IMR-90 (cell line): Measurements from ENCODE around the gene APOB. TPM values are rescaled to one million over a fixed set of nuclear protein-coding genes. Genes with fewer than 3 reads are reported as not detected.

ENCODE experiments used
- ATAC-seq: fragments of 200-7000 bp; cut with Tn5 transposase; 2 replicates; pipeline ENCODE4 v1.9.1; 2020; ENCODE audit warnings: low read depth, mild to moderate bottlenecking, moderate library complexity
- BruUV-seq: library from RNA; stranded (reverse); fragments of 400-500 nt; replicated peaks from 2 replicates; lab custom pipeline; 2021; lab: Mats Ljungman, UMichigan
- CTCF ChIA-PET: fragments of 300-600 bp; formaldehyde crosslinking; extraction: SDS; loops from one replicate; lab custom pipeline; 2021; ENCODE audit warnings: antibody characterized with exemption; lab: Yijun Ruan, JAX
- POLR2A ChIA-PET: fragments of 300-600 bp; sonication (Branson Sonifier 250); formaldehyde crosslinking; loops from one replicate; lab custom pipeline; 2022; ENCODE audit warnings: antibody characterized with exemption; ENCODE audit not compliant: unreplicated experiment; lab: Charles Lee
- DNase-seq: peaks from one replicate; pipeline ENCODE4 v3.0.0; 2013
- H2AFZ ChIP-seq: replicated peaks from 2 replicates; pipeline ENCODE3; 2013; ENCODE audit warnings: low read length, mild to moderate bottlenecking; ENCODE audit not compliant: poor library complexity
- H2AK5ac ChIP-seq: 2 replicates; pipeline ENCODE4 v1.6.1; 2013; ENCODE audit warnings: low read depth, low read length, inconsistent platforms
- H2AK9ac ChIP-seq: replicated peaks from 2 replicates; pipeline ENCODE3; 2013; ENCODE audit warnings: mild to moderate bottlenecking, low read depth, low read length, moderate library complexity; ENCODE audit not compliant: poor library complexity
- H2BK120ac ChIP-seq: 2 replicates; pipeline ENCODE4 v1.6.1; 2013; ENCODE audit warnings: low read depth, low read length, inconsistent platforms
- H2BK15ac ChIP-seq: 3 replicates; pipeline ENCODE4 v1.6.1; 2013; ENCODE audit warnings: low read depth, low read length, inconsistent platforms
- H2BK20ac ChIP-seq: 2 replicates; pipeline ENCODE4 v1.6.1; 2013; ENCODE audit warnings: low read depth, mild to moderate bottlenecking, inconsistent platforms, low read length, moderate library complexity
- H2BK5ac ChIP-seq: 2 replicates; pipeline ENCODE4 v1.6.1; 2013; ENCODE audit warnings: mild to moderate bottlenecking, low read depth, low read length, inconsistent platforms; ENCODE audit not compliant: poor library complexity, severe bottlenecking
- H3K14ac ChIP-seq: replicated peaks from 2 replicates; pipeline ENCODE4 v1.6.1; 2013; ENCODE audit warnings: low read depth, low read length, inconsistent platforms
- H3K18ac ChIP-seq: 2 replicates; pipeline ENCODE4 v1.6.1; 2013; ENCODE audit warnings: low read depth, low read length, control low read depth
- H3K23ac ChIP-seq: 2 replicates; pipeline ENCODE4 v1.6.1; 2013; ENCODE audit warnings: low read depth, low read length, inconsistent platforms
- H3K27ac ChIP-seq: 2 replicates; pipeline ENCODE4 v1.5.1; 2013; ENCODE audit warnings: mild to moderate bottlenecking, control low read depth, low read length; ENCODE audit not compliant: insufficient read depth
- H3K27me3 ChIP-seq: 2 replicates; pipeline ENCODE4 v1.6.1; 2013; ENCODE audit warnings: low read length; ENCODE audit not compliant: control insufficient read depth, insufficient read depth
- H3K36me3 ChIP-seq: 2 replicates; pipeline ENCODE4 v1.6.1; 2013; ENCODE audit warnings: low read length, mixed read lengths; ENCODE audit not compliant: control insufficient read depth, insufficient read depth
- H3K4ac ChIP-seq: 2 replicates; pipeline ENCODE4 v1.6.1; 2013; ENCODE audit warnings: low read depth, low read length, inconsistent platforms
- H3K4me1 ChIP-seq: 2 replicates; pipeline ENCODE4 v1.6.1; 2013; ENCODE audit warnings: low read length, mixed read lengths; ENCODE audit not compliant: control insufficient read depth, insufficient read depth
- H3K4me2 ChIP-seq: 2 replicates; pipeline ENCODE4 v1.6.1; 2013; ENCODE audit warnings: low read depth, mild to moderate bottlenecking, control low read depth, low read length, moderate library complexity
- H3K4me3 ChIP-seq: 2 replicates; pipeline ENCODE4 v1.5.1; 2013; ENCODE audit warnings: low read depth, mild to moderate bottlenecking, control low read depth, low read length, moderate library complexity; ENCODE audit not compliant: insufficient read depth
- H3K56ac ChIP-seq: 2 replicates; pipeline ENCODE4 v1.6.1; 2013; ENCODE audit warnings: low read length, inconsistent platforms; ENCODE audit not compliant: insufficient read depth; ENCODE audit errors: extremely low read depth
- H3K79me1 ChIP-seq, 2 experiments: 2 replicates each; pipeline ENCODE4 v1.6.1; 2013; ENCODE audit warnings: low read length in 2 of 2, inconsistent platforms in 1 of 2, low read depth in 1 of 2
- H3K9ac ChIP-seq: 2 replicates; pipeline ENCODE4 v1.6.1; 2013; ENCODE audit warnings: low read depth, low read length, control low read depth
- H3K9me1 ChIP-seq: 2 replicates; pipeline ENCODE4 v1.6.1; 2013; ENCODE audit warnings: low read length, inconsistent platforms; ENCODE audit not compliant: insufficient read depth
- H3K9me3 ChIP-seq: 2 replicates; pipeline ENCODE4 v1.6.1; 2013; ENCODE audit warnings: low read length; ENCODE audit not compliant: control insufficient read depth, insufficient read depth
- H4K20me1 ChIP-seq: 2 replicates; pipeline ENCODE4 v1.6.1; 2013; ENCODE audit warnings: low read length, inconsistent platforms; ENCODE audit not compliant: insufficient read depth
- H4K5ac ChIP-seq: 2 replicates; pipeline ENCODE4 v1.6.1; 2013; ENCODE audit warnings: mild to moderate bottlenecking, low read depth, low read length, control low read depth
- H4K8ac ChIP-seq, 2 experiments: 2 replicates each; pipeline ENCODE4 v1.6.1; 2013; ENCODE audit warnings: low read depth in 2 of 2, low read length in 2 of 2, control low read depth in 1 of 2, inconsistent platforms in 1 of 2
- H4K91ac ChIP-seq: 2 replicates; pipeline ENCODE4 v1.6.1; 2013; ENCODE audit warnings: low read depth, low read length, inconsistent platforms; ENCODE audit not compliant: insufficient read depth
- CEBPB ChIP-seq: IDR thresholded peaks from 2 replicates; pipeline ENCODE4 v1.6.1; 2012; ENCODE audit warnings: low read depth, low read length, improper control_type of control experiment
- CHD1 ChIP-seq: IDR thresholded peaks from 2 replicates; pipeline ENCODE4 v1.6.1; 2012; ENCODE audit warnings: low read depth, low read length, improper control_type of control experiment
- CTCF ChIP-seq: conservative IDR thresholded peaks from 2 replicates; pipeline ENCODE4 v1.5.1; 2012; ENCODE audit warnings: mild to moderate bottlenecking, low read depth, low read length, improper control_type of control experiment
- MAFK ChIP-seq: IDR thresholded peaks from 2 replicates; pipeline ENCODE4 v1.6.1; 2012; ENCODE audit warnings: low read depth, low read length, improper control_type of control experiment
- MAZ ChIP-seq: IDR thresholded peaks from 2 replicates; pipeline ENCODE4 v1.6.1; 2012; ENCODE audit warnings: low read depth, mild to moderate bottlenecking, low read length, improper control_type of control experiment, moderate library complexity, borderline replicate concordance
- RCOR1 ChIP-seq: IDR thresholded peaks from 2 replicates; pipeline ENCODE4 v1.6.1; 2012; ENCODE audit warnings: mild to moderate bottlenecking, low read length, improper control_type of control experiment; ENCODE audit not compliant: insufficient replicate concordance
- SMC3 ChIP-seq: fragments of 150-350 bp; IDR thresholded peaks from 2 replicates; pipeline ENCODE4 v1.6.1; 2016; ENCODE audit warnings: low read depth, mild to moderate bottlenecking, antibody characterized with exemption, low read length, moderate library complexity
- WGBS, 2 experiments: methylation state at CpG; one replicate each; pipeline versions ENCODE4 v1.1.5 to v1.1.7; 2013; ENCODE audit warnings: missing lambda C conversion rate in 2 of 2; ENCODE audit not compliant: insufficient read length in 1 of 2; ENCODE audit errors: extremely low coverage in 2 of 2; 5-methylcytosine and 5-hydroxymethylcytosine counted together
- dilution Hi-C: fragments of 300-500 bp; cut with HindIII; formaldehyde crosslinking; loops from one replicate; pipeline ENCODE4 v1.14.3; 2018; ENCODE audit warnings: low sequenced_read_pairs; ENCODE audit not compliant: unreplicated experiment
- in situ Hi-C: fragments of 300-500 bp; cut with MboI; formaldehyde crosslinking; loops from 3 replicates; pipeline ENCODE4 v1.14.3; 2019; ENCODE audit warnings: low sequenced_read_pairs, inconsistent platforms, mixed read lengths
- intact Hi-C: fragments of 100-400 bp; cut with micrococcal nuclease; formaldehyde crosslinking; loops from 2 replicates; pipeline ENCODE4 v1.10.0; 2022
- polyA plus RNA-seq, 3 experiments: library from polyadenylated mRNA; depleted of rRNA; stranded (reverse); fragments of >200 nt; gene quantifications; 2 replicates each; pipeline ENCODE4 v1.2.3, GENCODE V29; 2012; ENCODE audit warnings: low replicate concordance in 1 of 3
- total RNA-seq: library from RNA; depleted of rRNA; stranded (reverse); fragments of >200 nt; gene quantifications from 2 replicates; pipeline ENCODE4 v1.2.3, GENCODE V29; 2012

APOB gene
- total and polyA plus RNA-seq, 2 of the 4 experiments (the other 2 are of a cell fraction): under 0.01 TPM; not detected in 1

DNA sequence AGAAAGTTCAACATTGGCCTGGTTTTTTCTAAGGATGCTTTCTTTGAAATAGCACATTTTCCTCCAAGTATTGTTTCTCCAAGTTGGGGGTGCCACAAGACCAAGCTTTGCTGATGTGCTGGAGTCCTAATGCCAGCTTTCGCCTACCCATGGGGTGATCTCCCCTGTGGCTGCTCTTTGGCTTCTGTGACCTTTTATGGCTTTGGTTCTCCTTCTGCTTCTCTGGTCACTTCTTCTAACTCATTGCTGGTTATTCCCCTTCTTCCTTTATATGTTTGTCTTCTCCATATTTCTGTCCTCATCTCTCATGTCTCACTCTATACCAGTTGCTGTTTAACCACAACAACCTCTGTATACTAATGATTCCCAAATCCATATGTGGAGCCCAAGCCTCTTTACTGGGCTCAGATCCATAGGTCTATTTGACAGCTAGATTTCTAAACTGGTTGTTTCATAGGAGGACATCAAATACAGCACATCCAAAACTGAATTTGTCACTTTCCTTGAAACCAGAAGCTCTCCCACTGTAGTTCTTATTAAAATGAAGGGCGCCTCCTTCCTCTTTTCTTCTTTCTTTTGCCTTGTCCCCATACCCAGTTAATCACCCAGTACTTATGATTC lies 23.1 kb downstream of the APOB start:
- no CpG with 5 or more reads among the region's 2 CpGs for WGBS, 2 experiments
- Histone ChIP-seq H2BK5ac (no peak overlapping the region), H3K4me3 (no peak overlapping the region), H3K9me3 (no peaks in the 10 kb centered on the region), H3K14ac (no peak overlapping the region), H3K36me3 (no peaks in the 10 kb centered on the region), H3K9ac (no peak overlapping the region), H4K91ac (no peak overlapping the region), H4K20me1 (no peaks in the 10 kb centered on the region), H2AFZ (no peak overlapping the region), H2BK15ac (no peak overlapping the region), H3K27ac (no peak overlapping the region), H2BK120ac (no peak overlapping the region), H3K4me2 (no peak overlapping the region), H2AK9ac (no peak overlapping the region), H3K18ac (no peak overlapping the region), H3K27me3 (no peaks in the 10 kb centered on the region), H3K23ac (no peak overlapping the region), H4K8ac (no peak overlapping the region), H3K79me1 (no peaks in the 10 kb centered on the region), H3K56ac (no peak overlapping the region), H2AK5ac (no peak overlapping the region), H3K9me1 (no peaks in the 10 kb centered on the region), H4K5ac (no peak overlapping the region), H3K4me1 (no peaks in the 10 kb centered on the region), H2BK20ac (no peak overlapping the region), H3K4ac (no peak overlapping the region)
- CTCF ChIA-PET: no interaction called here
- intact Hi-C loops: no loop called here
- DNase-seq (no peak), ATAC-seq (no peak)
- POLR2A ChIA-PET: no interaction called here
- TF ChIP-seq CEBPB (no peak), RCOR1 (no peak), MAFK (no peak), CTCF (no peak), MAZ (no peak), CHD1 (no peak), SMC3 (no peak)
- no TSS peak for BruUV-seq
- dilution Hi-C loops: no loop called here
- in situ Hi-C loops: no loop called here
